PC-3 (cell line): ENCODE results near the gene PLEKHO1. TPM values are rescaled to one million over a fixed set of nuclear protein-coding genes. Genes with fewer than 3 reads are reported as not detected.
A peak's percentile ranks its signal among the peaks of the same experiment; 100 is the strongest.

Experiments
- ATAC-seq: fragments of 200-7000 bp; cut with Tn5 transposase; 2 replicates; pipeline ENCODE4 v1.9.1; 2020; ENCODE audit warnings: mild to moderate bottlenecking, moderate library complexity
- BruUV-seq: library from RNA; stranded (reverse); fragments of 400-500 nt; replicated peaks from 2 replicates; lab custom pipeline; 2021; lab: Mats Ljungman, UMichigan
- CTCF ChIA-PET: fragments of 300-600 bp; sonication (Branson Sonifier 250); formaldehyde crosslinking; loops from one replicate; lab custom pipeline; 2022; ENCODE audit warnings: antibody characterized with exemption; lab: Charles Lee
- POLR2A ChIA-PET: fragments of 300-600 bp; sonication (Branson Sonifier 250); formaldehyde crosslinking; loops from one replicate; lab custom pipeline; 2022; ENCODE audit warnings: antibody characterized with exemption; ENCODE audit not compliant: unreplicated experiment; lab: Charles Lee
- DNase-seq: peaks from one replicate; pipeline ENCODE4 v3.0.0-alpha.2; 2015
- H2AFZ ChIP-seq: fragments of 300-600 bp; sonication (generic); 2 replicates; pipeline ENCODE4 v1.6.0; 2016; ENCODE audit warnings: antibody characterized with exemption, low read length
- H3F3A ChIP-seq: fragments of 300-600 bp; sonication (generic); one replicate; pipeline ENCODE4 v1.6.0; 2017; ENCODE audit warnings: antibody characterized with exemption, low read length, control low read depth, mild to moderate bottlenecking; ENCODE audit not compliant: unreplicated experiment
- H3K27ac ChIP-seq: fragments of 300-600 bp; sonication (generic); 2 replicates; pipeline ENCODE4 v1.5.1; 2016; ENCODE audit warnings: mild to moderate bottlenecking, low read length
- H3K27me3 ChIP-seq: fragments of 300-600 bp; sonication (generic); 2 replicates; pipeline ENCODE4 v1.6.1; 2016; ENCODE audit warnings: low read length, mixed read lengths
- H3K36me3 ChIP-seq: fragments of 300-600 bp; sonication (generic); 2 replicates; pipeline ENCODE4 v1.6.1; 2016; ENCODE audit warnings: low read depth, mixed run types, low read length, mixed read lengths
- H3K4me1 ChIP-seq: fragments of 300-600 bp; sonication (generic); 2 replicates; pipeline ENCODE4 v1.5.1; 2016; ENCODE audit warnings: low read length; ENCODE audit not compliant: insufficient read depth
- H3K4me2 ChIP-seq: fragments of 300-600 bp; sonication (generic); 2 replicates; pipeline ENCODE4 v1.6.0; 2016; ENCODE audit warnings: low read length
- H3K4me3 ChIP-seq: fragments of 300-600 bp; sonication (generic); 2 replicates; pipeline ENCODE4 v1.5.1; 2016; ENCODE audit warnings: mild to moderate bottlenecking, low read length, mixed read lengths
- H3K79me2 ChIP-seq: fragments of 300-600 bp; sonication (generic); 2 replicates; pipeline ENCODE4 v1.6.1; 2017; ENCODE audit warnings: low read length, mixed read lengths
- H3K9ac ChIP-seq: fragments of 300-600 bp; sonication (generic); 2 replicates; pipeline ENCODE4 v1.6.0; 2016; ENCODE audit warnings: mild to moderate bottlenecking, low read length
- H3K9me2 ChIP-seq: fragments of 300-600 bp; sonication (generic); replicated peaks from 2 replicates; pipeline ENCODE4 v1.6.1; 2016; ENCODE audit warnings: mixed run types, low read length, mixed read lengths
- H3K9me3 ChIP-seq: fragments of 300-600 bp; sonication (generic); 2 replicates; pipeline ENCODE4 v1.6.1; 2016; ENCODE audit warnings: low read length, mixed read lengths
- H4K20me1 ChIP-seq: fragments of 300-600 bp; sonication (generic); 2 replicates; pipeline ENCODE4 v1.6.1; 2016; ENCODE audit warnings: low read length, mixed read lengths
- EZH2 ChIP-seq: fragments of 300-600 bp; sonication (generic); IDR thresholded peaks from one replicate; pipeline ENCODE4 v1.6.1; 2017; ENCODE audit warnings: antibody characterized with exemption, mild to moderate bottlenecking, low read length; ENCODE audit not compliant: unreplicated experiment
- EZH2phosphoT487 ChIP-seq: fragments of 300-600 bp; sonication (generic); IDR thresholded peaks from 2 replicates; pipeline ENCODE4 v1.6.1; 2018; ENCODE audit warnings: mild to moderate bottlenecking, antibody characterized with exemption, low read length, borderline replicate concordance
- intact Hi-C: fragments of 100-400 bp; cut with micrococcal nuclease; formaldehyde crosslinking; loops from 2 replicates; pipeline ENCODE4 v1.9.0; 2023
- total RNA-seq: library from RNA; depleted of rRNA; stranded (reverse); fragments of >200 nt; gene quantifications from 2 replicates; pipeline ENCODE4 v1.2.3, GENCODE V29; 2014
- TF ChIP-seq, protein P1 (sequence below): fragments of 300-600 bp; sonication (generic); conservative IDR thresholded peaks from 2 replicates; pipeline ENCODE4 v1.5.1; 2017; ENCODE audit warnings: antibody characterized with exemption, low read depth, mild to moderate bottlenecking, low read length

The PLEKHO1 gene
- total RNA-seq, 1 experiment from 2014 or later: 13.8 TPM

DNA sequence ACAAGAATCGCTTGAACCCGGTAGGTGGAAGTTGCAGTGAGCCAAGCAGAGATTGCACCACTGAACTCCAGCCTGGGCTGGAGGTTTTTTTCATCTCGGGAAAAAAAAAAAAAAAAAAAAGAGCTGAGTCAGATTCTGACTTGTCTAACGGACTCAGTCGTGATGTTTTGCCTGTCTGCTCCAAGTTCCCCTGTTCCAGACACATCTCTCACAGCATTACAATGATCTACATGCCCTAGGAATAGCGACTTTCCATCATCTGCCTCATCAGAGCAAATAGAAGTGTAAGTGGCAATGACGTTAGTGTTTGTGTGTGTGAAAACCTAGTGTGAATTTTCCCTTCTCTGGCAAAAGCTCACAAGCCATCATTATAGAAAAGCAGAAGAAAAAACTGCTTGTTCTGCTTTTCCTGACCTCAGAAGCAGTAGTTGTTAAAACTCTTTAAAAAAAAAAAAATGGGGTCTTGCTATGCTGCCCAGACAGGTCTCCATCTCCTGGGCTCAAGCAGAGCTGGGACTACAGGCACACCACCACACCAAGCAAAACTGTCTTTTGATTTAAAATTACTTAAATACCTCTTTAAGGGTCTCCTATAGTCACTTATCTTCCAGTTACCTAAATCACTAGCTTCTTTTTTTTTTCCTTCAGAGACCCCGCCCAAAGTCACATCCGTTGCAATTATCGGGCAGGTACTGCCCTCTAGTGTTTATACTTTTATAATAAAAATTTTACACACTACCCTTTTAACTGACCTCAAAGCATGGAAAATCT is 37.3 kb downstream of the PLEKHO1 start:
- Histone ChIP-seq H3K9ac (0 out of 2 replicates have a peak overlapping the region, but pooled peaks have one; percentile 17), H3K4me1 (peaks cover 18% of the 10 kb centered on the region), H3K9me2 (no peaks in the 10 kb centered on the region), H3K27me3 (no peaks in the 10 kb centered on the region), H3K36me3 (no peaks in the 10 kb centered on the region), H4K20me1 (no peaks in the 10 kb centered on the region), H3F3A (no peaks in the 10 kb centered on the region), H3K4me2 (peak overlapping the region; percentile 73), H3K4me3 (no peak overlapping the region), H3K79me2 (no peaks in the 10 kb centered on the region), H2AFZ (peak overlapping the region; percentile 79), H3K27ac (peak overlapping the region; percentile 54), H3K9me3 (no peaks in the 10 kb centered on the region)
- ATAC-seq (peak; percentile 12), DNase-seq (peak; percentile 76)
- POLR2A ChIA-PET: interaction anchor here (0.6 to 1.0 kb wide), 9 partner anchors 21 to 300 kb away, joined by 3 to 7 read pairs (median 4); a partner anchor contains a TSS
- intact Hi-C loops: loop anchor here (1.0 to 10.0 kb wide), 2 partner anchors 114 to 292 kb away; partner anchors contain the start of gene BOLA1
- no TSS peak for BruUV-seq
- CTCF ChIA-PET: interaction anchor here (0.6 to 1.2 kb wide), 28 partner anchors 9 to 861 kb away, joined by 3 to 20 read pairs (median 4); partner anchors contain the start of genes C1orf56, MTMR11 and VPS45
- TF ChIP-seq, protein P1, sequence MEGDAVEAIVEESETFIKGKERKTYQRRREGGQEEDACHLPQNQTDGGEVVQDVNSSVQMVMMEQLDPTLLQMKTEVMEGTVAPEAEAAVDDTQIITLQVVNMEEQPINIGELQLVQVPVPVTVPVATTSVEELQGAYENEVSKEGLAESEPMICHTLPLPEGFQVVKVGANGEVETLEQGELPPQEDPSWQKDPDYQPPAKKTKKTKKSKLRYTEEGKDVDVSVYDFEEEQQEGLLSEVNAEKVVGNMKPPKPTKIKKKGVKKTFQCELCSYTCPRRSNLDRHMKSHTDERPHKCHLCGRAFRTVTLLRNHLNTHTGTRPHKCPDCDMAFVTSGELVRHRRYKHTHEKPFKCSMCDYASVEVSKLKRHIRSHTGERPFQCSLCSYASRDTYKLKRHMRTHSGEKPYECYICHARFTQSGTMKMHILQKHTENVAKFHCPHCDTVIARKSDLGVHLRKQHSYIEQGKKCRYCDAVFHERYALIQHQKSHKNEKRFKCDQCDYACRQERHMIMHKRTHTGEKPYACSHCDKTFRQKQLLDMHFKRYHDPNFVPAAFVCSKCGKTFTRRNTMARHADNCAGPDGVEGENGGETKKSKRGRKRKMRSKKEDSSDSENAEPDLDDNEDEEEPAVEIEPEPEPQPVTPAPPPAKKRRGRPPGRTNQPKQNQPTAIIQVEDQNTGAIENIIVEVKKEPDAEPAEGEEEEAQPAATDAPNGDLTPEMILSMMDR: peak; percentile 83
- no peak for TF ChIP-seq EZH2
- TF ChIP-seq EZH2phosphoT487: no peak

DNA sequence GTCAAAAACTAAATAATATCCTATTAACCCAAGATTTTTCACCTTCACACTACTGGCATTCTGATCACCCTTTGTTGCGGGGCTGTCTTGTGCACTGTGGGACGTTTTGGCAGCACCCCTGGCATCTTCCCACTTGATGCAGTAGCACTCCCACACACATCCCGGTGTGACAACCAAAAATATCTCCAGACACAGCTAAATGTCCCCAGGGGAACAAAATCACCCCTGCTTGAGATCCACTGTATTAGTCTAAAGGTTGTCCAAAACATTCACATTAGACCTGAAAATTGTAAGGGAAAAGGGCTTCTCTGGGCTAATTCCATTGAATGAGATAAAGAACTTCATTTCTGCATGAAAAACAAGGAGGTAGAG is 37.8 kb downstream of the PLEKHO1 start:
- ChIA-PET CTCF (interaction anchor here (0.6 to 1.2 kb wide), 14 partner anchors 10 to 300 kb away, joined by 3 to 7 read pairs (median 4); partner anchors contain the start of gene VPS45), POLR2A (interaction anchor here (0.5 to 1.0 kb wide), 3 partner anchors 28 to 300 kb away, joined by 3 to 5 read pairs (median 4); a partner anchor contains a TSS)
- DNase-seq (no peak), ATAC-seq (no peak; the same call in 1 of the 2 replicates)
- Histone ChIP-seq H3F3A (no peaks in the 10 kb centered on the region), H3K79me2 (no peaks in the 10 kb centered on the region), H2AFZ (peak overlapping the region; percentile 79), H3K9me3 (no peaks in the 10 kb centered on the region), H3K27me3 (no peaks in the 10 kb centered on the region), H3K4me1 (peaks cover 23% of the 10 kb centered on the region), H3K9ac (no peak overlapping the region), H3K9me2 (no peaks in the 10 kb centered on the region), H3K4me3 (no peak overlapping the region), H3K36me3 (no peaks in the 10 kb centered on the region), H3K27ac (no peak overlapping the region), H3K4me2 (peak overlapping the region; percentile 53), H4K20me1 (no peaks in the 10 kb centered on the region)
- BruUV-seq: no TSS peak
- intact Hi-C loops: loop anchor here (1.0 to 10.0 kb wide), 2 partner anchors 114 to 293 kb away; partner anchors contain the start of gene BOLA1
- TF ChIP-seq, protein P1: no peak
- TF ChIP-seq EZH2 (no peak), EZH2phosphoT487 (no peak)
